IMR-90 (cell line): ENCODE results near the gene ACSL1. TPM values are rescaled to one million over a fixed set of nuclear protein-coding genes. Genes with fewer than 3 reads are reported as not detected.

ENCODE experiments used
- ATAC-seq: fragments of 200-7000 bp; cut with Tn5 transposase; 2 replicates; pipeline ENCODE4 v1.9.1; 2020; ENCODE audit warnings: low read depth, mild to moderate bottlenecking, moderate library complexity
- BruUV-seq: library from RNA; stranded (reverse); fragments of 400-500 nt; replicated peaks from 2 replicates; lab custom pipeline; 2021; lab: Mats Ljungman, UMichigan
- CTCF ChIA-PET: fragments of 300-600 bp; formaldehyde crosslinking; extraction: SDS; loops from one replicate; lab custom pipeline; 2021; ENCODE audit warnings: antibody characterized with exemption; lab: Yijun Ruan, JAX
- POLR2A ChIA-PET: fragments of 300-600 bp; sonication (Branson Sonifier 250); formaldehyde crosslinking; loops from one replicate; lab custom pipeline; 2022; ENCODE audit warnings: antibody characterized with exemption; ENCODE audit not compliant: unreplicated experiment; lab: Charles Lee
- DNase-seq: peaks from one replicate; pipeline ENCODE4 v3.0.0; 2013
- H2AFZ ChIP-seq: replicated peaks from 2 replicates; pipeline ENCODE3; 2013; ENCODE audit warnings: low read length, mild to moderate bottlenecking; ENCODE audit not compliant: poor library complexity
- H2AK5ac ChIP-seq: 2 replicates; pipeline ENCODE4 v1.6.1; 2013; ENCODE audit warnings: low read depth, low read length, inconsistent platforms
- H2AK9ac ChIP-seq: replicated peaks from 2 replicates; pipeline ENCODE3; 2013; ENCODE audit warnings: mild to moderate bottlenecking, low read depth, low read length, moderate library complexity; ENCODE audit not compliant: poor library complexity
- H2BK120ac ChIP-seq: 2 replicates; pipeline ENCODE4 v1.6.1; 2013; ENCODE audit warnings: low read depth, low read length, inconsistent platforms
- H2BK15ac ChIP-seq: 3 replicates; pipeline ENCODE4 v1.6.1; 2013; ENCODE audit warnings: low read depth, low read length, inconsistent platforms
- H2BK20ac ChIP-seq: 2 replicates; pipeline ENCODE4 v1.6.1; 2013; ENCODE audit warnings: low read depth, mild to moderate bottlenecking, inconsistent platforms, low read length, moderate library complexity
- H2BK5ac ChIP-seq: 2 replicates; pipeline ENCODE4 v1.6.1; 2013; ENCODE audit warnings: mild to moderate bottlenecking, low read depth, low read length, inconsistent platforms; ENCODE audit not compliant: poor library complexity, severe bottlenecking
- H3K14ac ChIP-seq: replicated peaks from 2 replicates; pipeline ENCODE4 v1.6.1; 2013; ENCODE audit warnings: low read depth, low read length, inconsistent platforms
- H3K18ac ChIP-seq: 2 replicates; pipeline ENCODE4 v1.6.1; 2013; ENCODE audit warnings: low read depth, low read length, control low read depth
- H3K23ac ChIP-seq: 2 replicates; pipeline ENCODE4 v1.6.1; 2013; ENCODE audit warnings: low read depth, low read length, inconsistent platforms
- H3K27ac ChIP-seq: 2 replicates; pipeline ENCODE4 v1.5.1; 2013; ENCODE audit warnings: mild to moderate bottlenecking, control low read depth, low read length; ENCODE audit not compliant: insufficient read depth
- H3K27me3 ChIP-seq: 2 replicates; pipeline ENCODE4 v1.6.1; 2013; ENCODE audit warnings: low read length; ENCODE audit not compliant: control insufficient read depth, insufficient read depth
- H3K36me3 ChIP-seq: 2 replicates; pipeline ENCODE4 v1.6.1; 2013; ENCODE audit warnings: low read length, mixed read lengths; ENCODE audit not compliant: control insufficient read depth, insufficient read depth
- H3K4ac ChIP-seq: 2 replicates; pipeline ENCODE4 v1.6.1; 2013; ENCODE audit warnings: low read depth, low read length, inconsistent platforms
- H3K4me1 ChIP-seq: 2 replicates; pipeline ENCODE4 v1.6.1; 2013; ENCODE audit warnings: low read length, mixed read lengths; ENCODE audit not compliant: control insufficient read depth, insufficient read depth
- H3K4me2 ChIP-seq: 2 replicates; pipeline ENCODE4 v1.6.1; 2013; ENCODE audit warnings: low read depth, mild to moderate bottlenecking, control low read depth, low read length, moderate library complexity
- H3K4me3 ChIP-seq: 2 replicates; pipeline ENCODE4 v1.5.1; 2013; ENCODE audit warnings: low read depth, mild to moderate bottlenecking, control low read depth, low read length, moderate library complexity; ENCODE audit not compliant: insufficient read depth
- H3K56ac ChIP-seq: 2 replicates; pipeline ENCODE4 v1.6.1; 2013; ENCODE audit warnings: low read length, inconsistent platforms; ENCODE audit not compliant: insufficient read depth; ENCODE audit errors: extremely low read depth
- H3K79me1 ChIP-seq, 2 experiments: 2 replicates each; pipeline ENCODE4 v1.6.1; 2013; ENCODE audit warnings: low read length in 2 of 2, inconsistent platforms in 1 of 2, low read depth in 1 of 2
- H3K9ac ChIP-seq: 2 replicates; pipeline ENCODE4 v1.6.1; 2013; ENCODE audit warnings: low read depth, low read length, control low read depth
- H3K9me1 ChIP-seq: 2 replicates; pipeline ENCODE4 v1.6.1; 2013; ENCODE audit warnings: low read length, inconsistent platforms; ENCODE audit not compliant: insufficient read depth
- H3K9me3 ChIP-seq: 2 replicates; pipeline ENCODE4 v1.6.1; 2013; ENCODE audit warnings: low read length; ENCODE audit not compliant: control insufficient read depth, insufficient read depth
- H4K20me1 ChIP-seq: 2 replicates; pipeline ENCODE4 v1.6.1; 2013; ENCODE audit warnings: low read length, inconsistent platforms; ENCODE audit not compliant: insufficient read depth
- H4K5ac ChIP-seq: 2 replicates; pipeline ENCODE4 v1.6.1; 2013; ENCODE audit warnings: mild to moderate bottlenecking, low read depth, low read length, control low read depth
- H4K8ac ChIP-seq, 2 experiments: 2 replicates each; pipeline ENCODE4 v1.6.1; 2013; ENCODE audit warnings: low read depth in 2 of 2, low read length in 2 of 2, control low read depth in 1 of 2, inconsistent platforms in 1 of 2
- H4K91ac ChIP-seq: 2 replicates; pipeline ENCODE4 v1.6.1; 2013; ENCODE audit warnings: low read depth, low read length, inconsistent platforms; ENCODE audit not compliant: insufficient read depth
- BHLHE40 ChIP-seq: fragments of 150-350 bp; IDR thresholded peaks from 2 replicates; pipeline ENCODE4 v1.6.1; 2016; ENCODE audit warnings: mild to moderate bottlenecking, low read depth, low read length
- CHD1 ChIP-seq: IDR thresholded peaks from 2 replicates; pipeline ENCODE4 v1.6.1; 2012; ENCODE audit warnings: low read depth, low read length, improper control_type of control experiment
- MAFK ChIP-seq: IDR thresholded peaks from 2 replicates; pipeline ENCODE4 v1.6.1; 2012; ENCODE audit warnings: low read depth, low read length, improper control_type of control experiment
- MAZ ChIP-seq: IDR thresholded peaks from 2 replicates; pipeline ENCODE4 v1.6.1; 2012; ENCODE audit warnings: low read depth, mild to moderate bottlenecking, low read length, improper control_type of control experiment, moderate library complexity, borderline replicate concordance
- POLR2A ChIP-seq: IDR thresholded peaks from 2 replicates; pipeline ENCODE4 v1.6.1; 2012; ENCODE audit warnings: mild to moderate bottlenecking, low read depth, low read length
- SMC3 ChIP-seq: fragments of 150-350 bp; IDR thresholded peaks from 2 replicates; pipeline ENCODE4 v1.6.1; 2016; ENCODE audit warnings: low read depth, mild to moderate bottlenecking, antibody characterized with exemption, low read length, moderate library complexity
- WGBS, 2 experiments: methylation state at CpG; one replicate each; pipeline versions ENCODE4 v1.1.5 to v1.1.7; 2013; ENCODE audit warnings: missing lambda C conversion rate in 2 of 2; ENCODE audit not compliant: insufficient read length in 1 of 2; ENCODE audit errors: extremely low coverage in 2 of 2; 5-methylcytosine and 5-hydroxymethylcytosine counted together
- dilution Hi-C: fragments of 300-500 bp; cut with HindIII; formaldehyde crosslinking; loops from one replicate; pipeline ENCODE4 v1.14.3; 2018; ENCODE audit warnings: low sequenced_read_pairs; ENCODE audit not compliant: unreplicated experiment
- in situ Hi-C: fragments of 300-500 bp; cut with MboI; formaldehyde crosslinking; loops from 3 replicates; pipeline ENCODE4 v1.14.3; 2019; ENCODE audit warnings: low sequenced_read_pairs, inconsistent platforms, mixed read lengths
- intact Hi-C: fragments of 100-400 bp; cut with micrococcal nuclease; formaldehyde crosslinking; loops from 2 replicates; pipeline ENCODE4 v1.10.0; 2022
- polyA plus RNA-seq, 3 experiments: library from polyadenylated mRNA; depleted of rRNA; stranded (reverse); fragments of >200 nt; gene quantifications; 2 replicates each; pipeline ENCODE4 v1.2.3, GENCODE V29; 2012; ENCODE audit warnings: low replicate concordance in 1 of 3
- total RNA-seq: library from RNA; depleted of rRNA; stranded (reverse); fragments of >200 nt; gene quantifications from 2 replicates; pipeline ENCODE4 v1.2.3, GENCODE V29; 2012
- TF ChIP-seq, protein P1 (sequence below): conservative IDR thresholded peaks from 2 replicates; pipeline ENCODE4 v1.5.1; 2012; ENCODE audit warnings: mild to moderate bottlenecking, low read depth, low read length, improper control_type of control experiment

The ACSL1 gene
- total and polyA plus RNA-seq, 2 of the 4 experiments (the other 2 are of a cell fraction), result 14.4 to 26.0 TPM

DNA sequence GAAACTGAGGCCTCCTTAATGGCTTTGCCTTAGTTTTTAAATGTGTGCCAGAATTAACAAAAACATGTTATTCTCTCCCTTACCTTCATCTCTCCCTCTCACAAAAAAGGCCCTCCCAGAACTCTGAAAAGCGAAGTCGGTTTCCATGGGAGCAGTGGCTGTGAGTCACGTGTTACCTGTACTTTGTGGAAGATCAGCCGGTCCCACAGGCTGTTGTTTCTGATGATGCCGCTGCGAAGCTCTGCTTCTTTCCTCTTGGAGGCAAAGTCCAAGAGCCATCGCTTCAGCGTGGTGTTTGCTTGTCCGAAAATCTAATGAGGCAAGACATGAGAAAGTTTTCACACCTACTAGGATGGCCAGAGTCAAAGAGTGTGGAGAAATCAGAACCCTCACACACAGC, 59.3 kb downstream of the ACSL1 start:
- Histone ChIP-seq H3K4me1 (peaks cover 3% of the 10 kb centered on the region), H2BK5ac (no peak overlapping the region), H2AK9ac (no peak overlapping the region), H4K5ac (no peak overlapping the region), H3K4ac (no peak overlapping the region), H3K23ac (no peak overlapping the region), H2BK20ac (no peak overlapping the region), H3K9ac (no peak overlapping the region), H3K18ac (no peak overlapping the region), H3K9me3 (no peaks in the 10 kb centered on the region), H3K36me3 (peaks cover 13% of the 10 kb centered on the region; the same call in 1 of the 2 replicates), H2BK120ac (no peak overlapping the region), H4K91ac (no peak overlapping the region), H3K4me3 (no peak overlapping the region), H3K27me3 (no peaks in the 10 kb centered on the region), H3K56ac (no peak overlapping the region), H2AFZ (no peak overlapping the region), H3K79me1 (no peaks in the 10 kb centered on the region), H3K9me1 (no peaks in the 10 kb centered on the region), H3K14ac (no peak overlapping the region), H4K20me1 (no peaks in the 10 kb centered on the region), H2BK15ac (no peak overlapping the region), H4K8ac (no peak overlapping the region), H3K4me2 (no peak overlapping the region), H3K27ac (no peak overlapping the region), H2AK5ac (no peak overlapping the region)
- WGBS, 2 experiments, result 100% methylated on average over 3 of the region's 9 CpGs; no CpG with 5 or more reads in 1 of the 2 experiments
- DNase-seq (no peak), ATAC-seq (no peak)
- in situ Hi-C loops, result no loop called here
- intact Hi-C loops, result no loop called here
- ChIA-PET CTCF (interaction anchor here (0.6 kb wide), 1 partner anchor 23 kb away, joined by 3 read pairs; no protein-coding TSS in a partner anchor), POLR2A (no interaction called here)
- BruUV-seq, result no TSS peak
- dilution Hi-C loops, result no loop called here
- TF ChIP-seq POLR2A, result no peak
- no peak for TF ChIP-seq MAFK
- TF ChIP-seq CHD1, result no peak
- TF ChIP-seq SMC3, result no peak
- TF ChIP-seq, protein P1, sequence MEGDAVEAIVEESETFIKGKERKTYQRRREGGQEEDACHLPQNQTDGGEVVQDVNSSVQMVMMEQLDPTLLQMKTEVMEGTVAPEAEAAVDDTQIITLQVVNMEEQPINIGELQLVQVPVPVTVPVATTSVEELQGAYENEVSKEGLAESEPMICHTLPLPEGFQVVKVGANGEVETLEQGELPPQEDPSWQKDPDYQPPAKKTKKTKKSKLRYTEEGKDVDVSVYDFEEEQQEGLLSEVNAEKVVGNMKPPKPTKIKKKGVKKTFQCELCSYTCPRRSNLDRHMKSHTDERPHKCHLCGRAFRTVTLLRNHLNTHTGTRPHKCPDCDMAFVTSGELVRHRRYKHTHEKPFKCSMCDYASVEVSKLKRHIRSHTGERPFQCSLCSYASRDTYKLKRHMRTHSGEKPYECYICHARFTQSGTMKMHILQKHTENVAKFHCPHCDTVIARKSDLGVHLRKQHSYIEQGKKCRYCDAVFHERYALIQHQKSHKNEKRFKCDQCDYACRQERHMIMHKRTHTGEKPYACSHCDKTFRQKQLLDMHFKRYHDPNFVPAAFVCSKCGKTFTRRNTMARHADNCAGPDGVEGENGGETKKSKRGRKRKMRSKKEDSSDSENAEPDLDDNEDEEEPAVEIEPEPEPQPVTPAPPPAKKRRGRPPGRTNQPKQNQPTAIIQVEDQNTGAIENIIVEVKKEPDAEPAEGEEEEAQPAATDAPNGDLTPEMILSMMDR, result no peak
- TF ChIP-seq MAZ, result no peak
- no peak for TF ChIP-seq BHLHE40
